Measurements from ENCODE around the gene DAPL1. TPM values are rescaled to one million over a fixed set of nuclear protein-coding genes. Genes with fewer than 3 reads are reported as not detected.
A peak's percentile ranks its signal among the peaks of the same experiment; 100 is the strongest.

The DAPL1 gene
- total and polyA plus RNA-seq, 10 of the 15 experiments (the other 5 are each of a cell fraction or from before 2014, with no cell fraction given): not detected

- ChIA-PET CTCF (interaction anchor here (1.0 to 8.2 kb wide), 9 partner anchors 10 to 733 kb away, joined by 4 to 92 read pairs (median 8); no protein-coding TSS in a partner anchor), SMC1A (ENCODE audit: uncharacterized antibody, unreplicated experiment) (interaction anchor here (1.9 to 4.0 kb wide), 2 partner anchors 721 to 731 kb away, joined by 8 to 45 read pairs; no protein-coding TSS in a partner anchor), POLR2A (no interaction called here), RAD21 (ENCODE audit: unreplicated experiment) (interaction anchor here (3.8 to 4.6 kb wide), 2 partner anchors 732 to 1453 kb away, joined by 12 to 32 read pairs; no protein-coding TSS in a partner anchor)
- H3K36me3 ChIP-seq (ENCODE audit: control insufficient read depth in 2 of 2, insufficient read depth in 2 of 2, low read length in 1 of 2): no peaks in the 10 kb centered on the region
- H3K9me3 ChIP-seq (replicated peaks; ENCODE audit: control insufficient read depth, insufficient read depth, low read length): no peaks in the 10 kb centered on the region
- BruUV-seq (replicated peaks): no TSS peak
- no peaks in the 10 kb centered on the region for H3K79me2 ChIP-seq (ENCODE audit: control insufficient read depth, insufficient read depth, low read length)
- FAIRE-seq: no peak
- H2AFZ ChIP-seq (ENCODE audit: control insufficient read depth, low read depth, low read length): no peak overlapping the region
- ATAC-seq: no peak
- TF ChIP-seq JUND (IDR thresholded peaks at IDR 0.05; ENCODE audit: low read depth, low read length): no peak
- TF ChIP-seq, protein P1, sequence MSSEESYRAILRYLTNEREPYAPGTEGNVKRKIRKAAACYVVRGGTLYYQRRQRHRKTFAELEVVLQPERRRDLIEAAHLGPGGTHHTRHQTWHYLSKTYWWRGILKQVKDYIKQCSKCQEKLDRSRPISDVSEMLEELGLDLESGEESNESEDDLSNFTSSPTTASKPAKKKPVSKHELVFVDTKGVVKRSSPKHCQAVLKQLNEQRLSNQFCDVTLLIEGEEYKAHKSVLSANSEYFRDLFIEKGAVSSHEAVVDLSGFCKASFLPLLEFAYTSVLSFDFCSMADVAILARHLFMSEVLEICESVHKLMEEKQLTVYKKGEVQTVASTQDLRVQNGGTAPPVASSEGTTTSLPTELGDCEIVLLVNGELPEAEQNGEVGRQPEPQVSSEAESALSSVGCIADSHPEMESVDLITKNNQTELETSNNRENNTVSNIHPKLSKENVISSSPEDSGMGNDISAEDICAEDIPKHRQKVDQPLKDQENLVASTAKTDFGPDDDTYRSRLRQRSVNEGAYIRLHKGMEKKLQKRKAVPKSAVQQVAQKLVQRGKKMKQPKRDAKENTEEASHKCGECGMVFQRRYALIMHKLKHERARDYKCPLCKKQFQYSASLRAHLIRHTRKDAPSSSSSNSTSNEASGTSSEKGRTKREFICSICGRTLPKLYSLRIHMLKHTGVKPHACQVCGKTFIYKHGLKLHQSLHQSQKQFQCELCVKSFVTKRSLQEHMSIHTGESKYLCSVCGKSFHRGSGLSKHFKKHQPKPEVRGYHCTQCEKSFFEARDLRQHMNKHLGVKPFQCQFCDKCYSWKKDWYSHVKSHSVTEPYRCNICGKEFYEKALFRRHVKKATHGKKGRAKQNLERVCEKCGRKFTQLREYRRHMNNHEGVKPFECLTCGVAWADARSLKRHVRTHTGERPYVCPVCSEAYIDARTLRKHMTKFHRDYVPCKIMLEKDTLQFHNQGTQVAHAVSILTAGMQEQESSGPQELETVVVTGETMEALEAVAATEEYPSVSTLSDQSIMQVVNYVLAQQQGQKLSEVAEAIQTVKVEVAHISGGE (CRISPR knock-in tag; IDR thresholded peaks at IDR 0.05): no peak
- TF ChIP-seq, protein P2, sequence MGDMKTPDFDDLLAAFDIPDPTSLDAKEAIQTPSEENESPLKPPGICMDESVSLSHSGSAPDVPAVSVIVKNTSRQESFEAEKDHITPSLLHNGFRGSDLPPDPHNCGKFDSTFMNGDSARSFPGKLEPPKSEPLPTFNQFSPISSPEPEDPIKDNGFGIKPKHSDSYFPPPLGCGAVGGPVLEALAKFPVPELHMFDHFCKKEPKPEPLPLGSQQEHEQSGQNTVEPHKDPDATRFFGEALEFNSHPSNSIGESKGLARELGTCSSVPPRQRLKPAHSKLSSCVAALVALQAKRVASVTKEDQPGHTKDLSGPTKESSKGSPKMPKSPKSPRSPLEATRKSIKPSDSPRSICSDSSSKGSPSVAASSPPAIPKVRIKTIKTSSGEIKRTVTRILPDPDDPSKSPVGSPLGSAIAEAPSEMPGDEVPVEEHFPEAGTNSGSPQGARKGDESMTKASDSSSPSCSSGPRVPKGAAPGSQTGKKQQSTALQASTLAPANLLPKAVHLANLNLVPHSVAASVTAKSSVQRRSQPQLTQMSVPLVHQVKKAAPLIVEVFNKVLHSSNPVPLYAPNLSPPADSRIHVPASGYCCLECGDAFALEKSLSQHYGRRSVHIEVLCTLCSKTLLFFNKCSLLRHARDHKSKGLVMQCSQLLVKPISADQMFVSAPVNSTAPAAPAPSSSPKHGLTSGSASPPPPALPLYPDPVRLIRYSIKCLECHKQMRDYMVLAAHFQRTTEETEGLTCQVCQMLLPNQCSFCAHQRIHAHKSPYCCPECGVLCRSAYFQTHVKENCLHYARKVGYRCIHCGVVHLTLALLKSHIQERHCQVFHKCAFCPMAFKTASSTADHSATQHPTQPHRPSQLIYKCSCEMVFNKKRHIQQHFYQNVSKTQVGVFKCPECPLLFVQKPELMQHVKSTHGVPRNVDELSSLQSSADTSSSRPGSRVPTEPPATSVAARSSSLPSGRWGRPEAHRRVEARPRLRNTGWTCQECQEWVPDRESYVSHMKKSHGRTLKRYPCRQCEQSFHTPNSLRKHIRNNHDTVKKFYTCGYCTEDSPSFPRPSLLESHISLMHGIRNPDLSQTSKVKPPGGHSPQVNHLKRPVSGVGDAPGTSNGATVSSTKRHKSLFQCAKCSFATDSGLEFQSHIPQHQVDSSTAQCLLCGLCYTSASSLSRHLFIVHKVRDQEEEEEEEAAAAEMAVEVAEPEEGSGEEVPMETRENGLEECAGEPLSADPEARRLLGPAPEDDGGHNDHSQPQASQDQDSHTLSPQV (IDR thresholded peaks at IDR 0.05): no peak
- TF ChIP-seq TCF7 (IDR thresholded peaks at IDR 0.05; ENCODE audit: borderline replicate concordance): no peak
- TF ChIP-seq, protein P3, sequence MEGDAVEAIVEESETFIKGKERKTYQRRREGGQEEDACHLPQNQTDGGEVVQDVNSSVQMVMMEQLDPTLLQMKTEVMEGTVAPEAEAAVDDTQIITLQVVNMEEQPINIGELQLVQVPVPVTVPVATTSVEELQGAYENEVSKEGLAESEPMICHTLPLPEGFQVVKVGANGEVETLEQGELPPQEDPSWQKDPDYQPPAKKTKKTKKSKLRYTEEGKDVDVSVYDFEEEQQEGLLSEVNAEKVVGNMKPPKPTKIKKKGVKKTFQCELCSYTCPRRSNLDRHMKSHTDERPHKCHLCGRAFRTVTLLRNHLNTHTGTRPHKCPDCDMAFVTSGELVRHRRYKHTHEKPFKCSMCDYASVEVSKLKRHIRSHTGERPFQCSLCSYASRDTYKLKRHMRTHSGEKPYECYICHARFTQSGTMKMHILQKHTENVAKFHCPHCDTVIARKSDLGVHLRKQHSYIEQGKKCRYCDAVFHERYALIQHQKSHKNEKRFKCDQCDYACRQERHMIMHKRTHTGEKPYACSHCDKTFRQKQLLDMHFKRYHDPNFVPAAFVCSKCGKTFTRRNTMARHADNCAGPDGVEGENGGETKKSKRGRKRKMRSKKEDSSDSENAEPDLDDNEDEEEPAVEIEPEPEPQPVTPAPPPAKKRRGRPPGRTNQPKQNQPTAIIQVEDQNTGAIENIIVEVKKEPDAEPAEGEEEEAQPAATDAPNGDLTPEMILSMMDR (IDR thresholded peaks at IDR 0.05 in 2 of 3, conservative IDR thresholded peaks at IDR 0.05 in 1 of 3; ENCODE audit: control insufficient read depth in 2 of 3, extremely low read depth in 1 of 3, insufficient read depth in 1 of 3, low read depth in 3 of 3, low read length in 3 of 3): 0 out of 6 replicates have a peak, but pooled peaks of 1 of the 3 experiments have one; percentile 9
- no peak for TF ChIP-seq NBN (IDR thresholded peaks at IDR 0.05)
- no peak for TF ChIP-seq SREBF1 (IDR thresholded peaks at IDR 0.05; ENCODE audit: low read length)
- TF ChIP-seq EED (IDR thresholded peaks at IDR 0.05; ENCODE audit: low read depth): no peak
- H4K20me1 ChIP-seq (ENCODE audit: control insufficient read depth, insufficient read depth): no peaks in the 10 kb centered on the region
- no peak overlapping the region for H3K4me3 ChIP-seq
- in situ Hi-C loops (cut with MboI) (loop anchor here (25.0 kb wide), 1 partner anchor 1468 kb away; no protein-coding TSS in a partner anchor), intact Hi-C loops (cut with micrococcal nuclease; ENCODE audit: unreplicated experiment) (loop anchor here (10.0 kb wide), 2 partner anchors 981 to 1261 kb away; no protein-coding TSS in a partner anchor)
- no peaks in the 10 kb centered on the region for H3K27me3 ChIP-seq (replicated peaks in 1 of 2; ENCODE audit: control insufficient read depth in 2 of 2, insufficient read depth in 2 of 2, low read length in 1 of 2)
- H3K4me1 ChIP-seq (ENCODE audit: control insufficient read depth, insufficient read depth, low read length): no peaks in the 10 kb centered on the region
- no peak for DNase-seq (ENCODE audit: low read depth, low spot score)
- no peak overlapping the region for H3K4me2 ChIP-seq (ENCODE audit: control insufficient read depth, insufficient read depth)
- WGBS (ENCODE audit: insufficient coverage, insufficient replicate concordance, low lambda C conversion rate, missing lambda C conversion rate): 38% methylated on average over 8 of the region's 8 CpGs
- no peak overlapping the region for H3K27ac ChIP-seq (ENCODE audit: control insufficient read depth, insufficient read depth)
- H3K9ac ChIP-seq (ENCODE audit: control insufficient read depth, insufficient read depth, low read length): no peak overlapping the region
These were observed 39.6 kb upstream of the DAPL1 start for GRCh38 chr2:158755310-158756087.

All from GM12878 (cell line).